Skin of body (tissue), 2 donors: ENCODE results near the gene SUGP1. TPM values are rescaled to one million over a fixed set of nuclear protein-coding genes. Genes with fewer than 3 reads are reported as not detected.

Experiments used
- DNase-seq: peaks from one replicate; lab custom pipeline; 2025; lab: John Stamatoyannopoulos, UW
- total RNA-seq: library from RNA; depleted of rRNA; stranded (reverse); fragments of >200 nt; gene quantifications from one replicate; pipeline ENCODE4 v1.2.3, GENCODE V29; 2014

Gene SUGP1
- total RNA-seq, 1 donor from 2014 or later = 26.6 TPM

GRCh38 chr19:19297759-19298158 is 22.6 kb downstream of the SUGP1 start:
- DNase-seq = no peak

- no peak for DNase-seq
Observed at GRCh38 chr19:19296953-19297689, 23.2 kb downstream of the SUGP1 start.

- no peak for DNase-seq
Observed at GRCh38 chr19:19294914-19295313, 25.4 kb downstream of the SUGP1 start.

GRCh38 chr19:19292607-19293006 is 27.7 kb downstream of the SUGP1 start:
- no peak for DNase-seq

- DNase-seq = no peak
Observed at GRCh38 chr19:19285686-19286085, 34.6 kb downstream of the SUGP1 start.

GRCh38 chr19:19280561-19280960 is 39.7 kb downstream of the SUGP1 start:
- DNase-seq = no peak

GRCh38 chr19:19279853-19280252 is 40.5 kb downstream of the SUGP1 start:
- no peak for DNase-seq

- DNase-seq = no peak
Observed at GRCh38 chr19:19279062-19279612, 41.2 kb downstream of the SUGP1 start.

GRCh38 chr19:19278315-19278714 is 42.0 kb downstream of the SUGP1 start:
- no peak for DNase-seq

- no peak for DNase-seq
Observed at GRCh38 chr19:19276851-19277250, 43.5 kb downstream of the SUGP1 start.

- DNase-seq = no peak
Observed at GRCh38 chr19:19276386-19276785, 43.9 kb downstream of the SUGP1 start.

GRCh38 chr19:19274716-19275565 is 45.4 kb downstream of the SUGP1 start:
- DNase-seq = no peak

- no peak for DNase-seq
Observed at GRCh38 chr19:19274146-19274545, 46.2 kb downstream of the SUGP1 start.

- no peak for DNase-seq
Observed at GRCh38 chr19:19271828-19272599, 48.3 kb downstream of the SUGP1 start.

GRCh38 chr19:19270749-19271571 is 49.3 kb downstream of the SUGP1 start:
- no peak for DNase-seq

- DNase-seq = no peak
Observed at GRCh38 chr19:19269952-19270694, 50.2 kb downstream of the SUGP1 start.

GRCh38 chr19:19268453-19269385 is 51.6 kb downstream of the SUGP1 start:
- no peak for DNase-seq

GRCh38 chr19:19267305-19267704 is 53.0 kb downstream of the SUGP1 start:
- DNase-seq = no peak
